Tibial nerve (tissue), 3 donors: Measurements from ENCODE around the gene ELANE.

Experiments used
- CTCF ChIP-seq, 5 experiments: fragments of 200-600 bp in 3 of 5; fragments of 450-650 bp in 2 of 5; sonication (generic) in 3 of 5; IDR thresholded peaks; one replicate each; pipeline ENCODE4 v1.5.1; 2016 to 2019; ENCODE audit warnings: antibody characterized with exemption in 5 of 5, mild to moderate bottlenecking in 3 of 5, moderate library complexity in 2 of 5
- POLR2A ChIP-seq, 2 donors: fragments of 450-650 bp; IDR thresholded peaks; one replicate each; pipeline ENCODE4 v1.6.1; 2017; ENCODE audit warnings: antibody characterized with exemption in 2 of 2, mild to moderate bottlenecking in 2 of 2, moderate library complexity in 2 of 2

GRCh38 chr19:900302-901111, 48.4 kb downstream of the ELANE start:
- TF ChIP-seq CTCF (IDR thresholded peaks at IDR 0.05) (no peak), POLR2A (IDR thresholded peaks at IDR 0.05) (no peak)
